OCI-M2 (cell line): ENCODE results near the gene SZT2.
A peak's percentile ranks its signal among the peaks of the same experiment; 100 is the strongest.

Experiments used
- DNase-seq: peaks from one replicate; lab custom pipeline; 2025; ENCODE audit not compliant: unreplicated experiment; lab: John Stamatoyannopoulos, UW

The SZT2 gene

GRCh38 chr1:43389326-43390313 lies at the start of gene SZT2, which contains the start of gene MED8:
SZT2 (plus strand) TSS chr1:43389899; CDS start chr1:43389969, 70 bp downstream.
MED8 (minus strand) TSS chr1:43389800; CDS start chr1:43389764, 36 bp downstream.
- peak; percentile 77 for DNase-seq

GRCh38 chr1:43340559-43340958 lies 49.1 kb upstream of the SZT2 start:
- DNase-seq = no peak

GRCh38 chr1:43344267-43344850 lies 45.3 kb upstream of the SZT2 start:
- DNase-seq = no peak

- DNase-seq = no peak
These were observed 44.6 kb upstream of the SZT2 start for GRCh38 chr1:43345120-43345519.

GRCh38 chr1:43346636-43347035 lies 43.1 kb upstream of the SZT2 start:
- DNase-seq = no peak

- no peak for DNase-seq
These were observed 41.3 kb upstream of the SZT2 start for GRCh38 chr1:43348343-43348808.

GRCh38 chr1:43348809-43349593 lies 40.7 kb upstream of the SZT2 start:
- no peak for DNase-seq

GRCh38 chr1:43349594-43350306 lies 39.9 kb upstream of the SZT2 start:
- DNase-seq = no peak

GRCh38 chr1:43350976-43351375 lies 38.7 kb upstream of the SZT2 start:
- DNase-seq = no peak

- DNase-seq = no peak
These were observed 38.0 kb upstream of the SZT2 start for GRCh38 chr1:43351421-43352350.

- no peak for DNase-seq
These were observed 37.4 kb upstream of the SZT2 start for GRCh38 chr1:43352351-43352705.

GRCh38 chr1:43352881-43353280 lies 36.8 kb upstream of the SZT2 start:
- DNase-seq = no peak

GRCh38 chr1:43354471-43354870 lies 35.2 kb upstream of the SZT2 start:
- no peak for DNase-seq

- no peak for DNase-seq
These were observed 34.8 kb upstream of the SZT2 start for GRCh38 chr1:43354936-43355335.

GRCh38 chr1:43357251-43357650 lies 32.4 kb upstream of the SZT2 start:
- no peak for DNase-seq

GRCh38 chr1:43358121-43358745 lies 31.5 kb upstream of the SZT2 start:
- no peak for DNase-seq

GRCh38 chr1:43358746-43359693 lies 30.7 kb upstream of the SZT2 start, which contains the start of gene CDC20:
CDC20 (plus strand) TSS chr1:43358981; CDS start chr1:43359216, 235 bp downstream.
- peak; percentile 70 for DNase-seq

GRCh38 chr1:43359696-43360095 lies 30.0 kb upstream of the SZT2 start:
- DNase-seq = no peak
